SK-N-SH treated with all-trans-retinoic acid at 6 μM for 48 hours (cell line): ENCODE data around the gene HBQ1.
A peak's percentile ranks its signal among the peaks of the same experiment; 100 is the strongest.

Source experiments
- ATAC-seq: fragments of 200-7000 bp; cut with Tn5 transposase; 3 replicates; pipeline ENCODE4 v1.9.1; 2020; ENCODE audit warnings: mild to moderate bottlenecking, moderate library complexity
- ARNTL ChIP-seq: fragments of 450-650 bp; formaldehyde crosslinking; IDR thresholded peaks from 2 replicates; pipeline ENCODE4 v1.5.0; 2020; ENCODE audit warnings: low read depth, mild to moderate bottlenecking, moderate library complexity, borderline replicate concordance
- BACH2 ChIP-seq: fragments of 250-450 bp; sonication (Bioruptor Pico); IDR thresholded peaks from 2 replicates; pipeline ENCODE4 v1.9.0; 2021; ENCODE audit warnings: mild to moderate bottlenecking, borderline replicate concordance
- ESRRG ChIP-seq: fragments of 250-450 bp; sonication (Bioruptor Pico); IDR thresholded peaks from 2 replicates; pipeline ENCODE4 v1.6.1; 2021; ENCODE audit warnings: mild to moderate bottlenecking
- GLIS3 ChIP-seq: fragments of 250-450 bp; sonication (Bioruptor Pico); IDR thresholded peaks from 2 replicates; pipeline ENCODE4 v1.5.0; 2020; ENCODE audit warnings: mild to moderate bottlenecking, moderate library complexity
- ISL1 ChIP-seq: fragments of 250-450 bp; sonication (Bioruptor Pico); IDR thresholded peaks from 2 replicates; pipeline ENCODE4 v2.1.2; 2022; ENCODE audit warnings: mild to moderate bottlenecking, moderate library complexity
- OSR1 ChIP-seq: fragments of 250-450 bp; sonication (Bioruptor Pico); IDR thresholded peaks from 2 replicates; pipeline ENCODE4 v1.8.0; 2022; ENCODE audit warnings: moderate library complexity, mild to moderate bottlenecking, inconsistent platforms
- RARB ChIP-seq: fragments of 250-450 bp; sonication (Bioruptor Pico); IDR thresholded peaks from 2 replicates; pipeline ENCODE4 v1.8.0; 2021; ENCODE audit warnings: mild to moderate bottlenecking, moderate library complexity
- SNAI2 ChIP-seq: fragments of 250-450 bp; sonication (Bioruptor Pico); IDR thresholded peaks from 2 replicates; pipeline ENCODE4 v1.5.0; 2020; ENCODE audit warnings: mild to moderate bottlenecking, moderate library complexity
- TCF4 ChIP-seq: fragments of 250-450 bp; sonication (Bioruptor Pico); IDR thresholded peaks from 2 replicates; pipeline ENCODE4 v1.8.0; 2021; ENCODE audit warnings: mild to moderate bottlenecking, moderate library complexity, borderline replicate concordance
- ZFP3 ChIP-seq: fragments of 250-450 bp; sonication (Bioruptor Pico); IDR thresholded peaks from 2 replicates; pipeline ENCODE4 v1.5.0; 2020; ENCODE audit warnings: mild to moderate bottlenecking, moderate library complexity
- ZNF565 ChIP-seq: fragments of 450-650 bp; formaldehyde crosslinking; conservative IDR thresholded peaks from 2 replicates; pipeline ENCODE4 v1.5.0; 2020; ENCODE audit warnings: low read depth, mild to moderate bottlenecking, moderate library complexity
- ZNF70 ChIP-seq: fragments of 450-650 bp; formaldehyde crosslinking; IDR thresholded peaks from 2 replicates; pipeline ENCODE4 v1.5.0; 2020; ENCODE audit warnings: mild to moderate bottlenecking, moderate library complexity
- ZNF8 ChIP-seq: fragments of 450-650 bp; formaldehyde crosslinking; IDR thresholded peaks from 2 replicates; pipeline ENCODE4 v1.5.0; 2020; ENCODE audit warnings: mild to moderate bottlenecking, moderate library complexity
- TF ChIP-seq, protein P1 (sequence below): fragments of 250-450 bp; sonication (Bioruptor Pico); IDR thresholded peaks from 2 replicates; pipeline ENCODE4 v1.8.0; 2020; ENCODE audit warnings: mild to moderate bottlenecking, moderate library complexity, borderline replicate concordance
- TF ChIP-seq, protein P2 (sequence below): fragments of 250-450 bp; sonication (Bioruptor Pico); IDR thresholded peaks from 2 replicates; pipeline ENCODE4 v1.5.1; 2020; ENCODE audit warnings: low read depth, mild to moderate bottlenecking, moderate library complexity
- TF ChIP-seq, protein P3 (sequence below): fragments of 250-450 bp; sonication (Bioruptor Pico); IDR thresholded peaks from 2 replicates; pipeline ENCODE4 v1.5.1; 2021; ENCODE audit warnings: mild to moderate bottlenecking, moderate library complexity
- TF ChIP-seq, protein P4 (sequence below): fragments of 250-450 bp; sonication (Bioruptor Pico); IDR thresholded peaks from 2 replicates; pipeline ENCODE4 v1.8.0; 2021; ENCODE audit warnings: low read depth, mild to moderate bottlenecking, moderate library complexity, borderline replicate concordance
- TF ChIP-seq, protein P5 (sequence below): fragments of 250-450 bp; sonication (Bioruptor Pico); IDR thresholded peaks from 2 replicates; pipeline ENCODE4 v1.5.0; 2020; ENCODE audit warnings: mild to moderate bottlenecking, moderate library complexity

Gene HBQ1

DNA sequence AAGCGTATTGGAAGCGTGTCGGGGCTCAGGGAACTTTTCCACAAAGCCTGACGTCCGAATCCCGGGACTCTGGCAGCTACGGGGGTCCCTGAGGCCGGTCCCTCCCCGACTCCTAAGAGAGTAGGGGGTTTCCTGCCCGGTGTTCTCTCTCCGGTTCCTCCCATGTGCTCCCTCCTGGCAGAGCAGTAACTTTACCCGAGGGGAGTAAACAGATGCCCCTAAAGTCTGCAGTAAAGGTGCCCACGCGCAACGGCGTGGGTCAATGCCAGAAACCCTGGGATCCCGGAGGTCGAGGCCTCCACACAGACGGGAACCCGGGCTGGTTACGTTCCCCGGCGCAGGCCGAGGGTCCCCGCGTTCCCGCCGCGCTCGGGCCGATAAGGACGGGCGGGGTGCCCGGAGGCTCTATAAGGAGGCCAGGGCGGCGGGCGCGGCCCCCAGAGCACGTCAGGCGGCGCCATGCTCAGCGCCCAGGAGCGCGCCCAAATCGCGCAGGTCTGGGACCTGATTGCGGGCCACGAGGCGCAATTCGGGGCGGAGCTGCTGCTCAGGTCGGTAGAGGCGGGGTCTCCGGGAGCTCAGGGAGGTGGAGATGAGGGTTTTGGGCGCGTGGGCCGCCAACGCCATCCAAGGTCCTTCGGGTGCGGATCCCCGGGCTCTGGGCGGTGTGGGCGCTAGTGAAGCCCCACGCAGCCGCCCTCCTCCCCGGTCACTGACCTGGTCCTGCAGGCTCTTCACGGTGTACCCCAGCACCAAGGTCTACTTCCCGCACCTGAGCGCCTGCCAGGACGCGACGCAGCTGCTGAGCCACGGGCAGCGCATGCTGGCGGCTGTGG is 14.5 kb upstream of the HBQ1 start, which contains the start of gene HBM:
TSS of gene HBM (plus strand) at position 440 of the 836 bp plus-strand sequence. CDS start at position 460, 20 bp downstream.
- ATAC-seq: peak; percentile 6; the same call in 1 of the 3 replicates
- no peak for TF ChIP-seq RARB (CRISPR knock-in tag)
- TF ChIP-seq, protein P1, sequence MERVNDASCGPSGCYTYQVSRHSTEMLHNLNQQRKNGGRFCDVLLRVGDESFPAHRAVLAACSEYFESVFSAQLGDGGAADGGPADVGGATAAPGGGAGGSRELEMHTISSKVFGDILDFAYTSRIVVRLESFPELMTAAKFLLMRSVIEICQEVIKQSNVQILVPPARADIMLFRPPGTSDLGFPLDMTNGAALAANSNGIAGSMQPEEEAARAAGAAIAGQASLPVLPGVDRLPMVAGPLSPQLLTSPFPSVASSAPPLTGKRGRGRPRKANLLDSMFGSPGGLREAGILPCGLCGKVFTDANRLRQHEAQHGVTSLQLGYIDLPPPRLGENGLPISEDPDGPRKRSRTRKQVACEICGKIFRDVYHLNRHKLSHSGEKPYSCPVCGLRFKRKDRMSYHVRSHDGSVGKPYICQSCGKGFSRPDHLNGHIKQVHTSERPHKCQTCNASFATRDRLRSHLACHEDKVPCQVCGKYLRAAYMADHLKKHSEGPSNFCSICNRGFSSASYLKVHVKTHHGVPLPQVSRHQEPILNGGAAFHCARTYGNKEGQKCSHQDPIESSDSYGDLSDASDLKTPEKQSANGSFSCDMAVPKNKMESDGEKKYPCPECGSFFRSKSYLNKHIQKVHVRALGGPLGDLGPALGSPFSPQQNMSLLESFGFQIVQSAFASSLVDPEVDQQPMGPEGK (CRISPR knock-in tag): no peak
- no peak for TF ChIP-seq ZFP3 (CRISPR knock-in tag)
- TF ChIP-seq BACH2 (CRISPR knock-in tag): no peak
- no peak for TF ChIP-seq TCF4 (CRISPR knock-in tag)
- TF ChIP-seq GLIS3 (CRISPR knock-in tag): no peak
- TF ChIP-seq, protein P2, sequence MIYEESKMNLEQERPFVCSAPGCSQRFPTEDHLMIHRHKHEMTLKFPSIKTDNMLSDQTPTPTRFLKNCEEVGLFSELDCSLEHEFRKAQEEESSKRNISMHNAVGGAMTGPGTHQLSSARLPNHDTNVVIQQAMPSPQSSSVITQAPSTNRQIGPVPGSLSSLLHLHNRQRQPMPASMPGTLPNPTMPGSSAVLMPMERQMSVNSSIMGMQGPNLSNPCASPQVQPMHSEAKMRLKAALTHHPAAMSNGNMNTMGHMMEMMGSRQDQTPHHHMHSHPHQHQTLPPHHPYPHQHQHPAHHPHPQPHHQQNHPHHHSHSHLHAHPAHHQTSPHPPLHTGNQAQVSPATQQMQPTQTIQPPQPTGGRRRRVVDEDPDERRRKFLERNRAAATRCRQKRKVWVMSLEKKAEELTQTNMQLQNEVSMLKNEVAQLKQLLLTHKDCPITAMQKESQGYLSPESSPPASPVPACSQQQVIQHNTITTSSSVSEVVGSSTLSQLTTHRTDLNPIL (CRISPR knock-in tag): no peak
- TF ChIP-seq ZNF70: no peak
- TF ChIP-seq, all 23 proteins: peak for 0

DNA sequence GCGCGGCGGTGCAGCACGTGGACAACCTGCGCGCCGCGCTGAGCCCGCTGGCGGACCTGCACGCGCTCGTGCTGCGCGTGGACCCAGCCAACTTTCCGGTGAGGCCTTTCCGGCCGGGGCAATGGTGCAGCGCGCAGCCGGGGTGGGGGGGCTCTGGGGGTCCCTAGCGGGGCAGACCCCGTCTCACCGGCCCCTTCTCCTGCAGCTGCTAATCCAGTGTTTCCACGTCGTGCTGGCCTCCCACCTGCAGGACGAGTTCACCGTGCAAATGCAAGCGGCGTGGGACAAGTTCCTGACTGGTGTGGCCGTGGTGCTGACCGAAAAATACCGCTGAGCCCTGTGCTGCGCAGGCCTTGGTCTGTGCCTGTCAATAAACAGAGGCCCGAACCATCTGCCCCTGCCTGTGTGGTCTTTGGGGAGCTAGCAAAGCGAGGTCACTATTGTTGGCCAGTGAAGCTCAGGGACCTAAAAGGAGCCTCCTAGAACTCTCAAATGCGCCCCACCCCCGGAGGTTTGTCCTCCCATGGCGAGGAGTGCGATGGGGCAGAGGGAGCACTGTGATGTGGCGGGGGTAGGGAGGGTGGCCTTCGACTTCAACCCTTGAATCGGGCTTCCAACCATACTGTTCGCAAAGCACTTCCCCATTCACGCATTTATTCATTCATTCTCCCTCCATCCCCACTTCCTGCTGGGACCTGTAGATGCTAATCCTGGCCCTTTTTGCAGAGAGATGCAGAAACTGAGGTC is 13.7 kb upstream of the HBQ1 start:
- ATAC-seq: no peak
- TF ChIP-seq SNAI2 (no peak), ZNF565 (no peak), ISL1 (CRISPR knock-in tag) (no peak), BACH2 (CRISPR knock-in tag) (no peak), OSR1 (CRISPR knock-in tag) (no peak), ZNF8 (no peak), ARNTL (no peak), ESRRG (CRISPR knock-in tag) (no peak)
- TF ChIP-seq, protein P2 (CRISPR knock-in tag): no peak
- TF ChIP-seq, protein P3, sequence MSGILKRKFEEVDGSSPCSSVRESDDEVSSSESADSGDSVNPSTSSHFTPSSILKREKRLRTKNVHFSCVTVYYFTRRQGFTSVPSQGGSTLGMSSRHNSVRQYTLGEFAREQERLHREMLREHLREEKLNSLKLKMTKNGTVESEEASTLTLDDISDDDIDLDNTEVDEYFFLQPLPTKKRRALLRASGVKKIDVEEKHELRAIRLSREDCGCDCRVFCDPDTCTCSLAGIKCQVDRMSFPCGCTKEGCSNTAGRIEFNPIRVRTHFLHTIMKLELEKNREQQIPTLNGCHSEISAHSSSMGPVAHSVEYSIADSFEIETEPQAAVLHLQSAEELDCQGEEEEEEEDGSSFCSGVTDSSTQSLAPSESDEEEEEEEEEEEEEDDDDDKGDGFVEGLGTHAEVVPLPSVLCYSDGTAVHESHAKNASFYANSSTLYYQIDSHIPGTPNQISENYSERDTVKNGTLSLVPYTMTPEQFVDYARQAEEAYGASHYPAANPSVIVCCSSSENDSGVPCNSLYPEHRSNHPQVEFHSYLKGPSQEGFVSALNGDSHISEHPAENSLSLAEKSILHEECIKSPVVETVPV (CRISPR knock-in tag): no peak
- TF ChIP-seq, protein P4, sequence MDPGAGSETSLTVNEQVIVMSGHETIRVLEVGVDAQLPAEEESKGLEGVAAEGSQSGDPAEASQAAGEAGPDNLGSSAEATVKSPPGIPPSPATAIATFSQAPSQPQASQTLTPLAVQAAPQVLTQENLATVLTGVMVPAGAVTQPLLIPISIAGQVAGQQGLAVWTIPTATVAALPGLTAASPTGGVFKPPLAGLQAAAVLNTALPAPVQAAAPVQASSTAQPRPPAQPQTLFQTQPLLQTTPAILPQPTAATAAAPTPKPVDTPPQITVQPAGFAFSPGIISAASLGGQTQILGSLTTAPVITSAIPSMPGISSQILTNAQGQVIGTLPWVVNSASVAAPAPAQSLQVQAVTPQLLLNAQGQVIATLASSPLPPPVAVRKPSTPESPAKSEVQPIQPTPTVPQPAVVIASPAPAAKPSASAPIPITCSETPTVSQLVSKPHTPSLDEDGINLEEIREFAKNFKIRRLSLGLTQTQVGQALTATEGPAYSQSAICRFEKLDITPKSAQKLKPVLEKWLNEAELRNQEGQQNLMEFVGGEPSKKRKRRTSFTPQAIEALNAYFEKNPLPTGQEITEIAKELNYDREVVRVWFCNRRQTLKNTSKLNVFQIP (CRISPR knock-in tag): no peak
- TF ChIP-seq, protein P5, sequence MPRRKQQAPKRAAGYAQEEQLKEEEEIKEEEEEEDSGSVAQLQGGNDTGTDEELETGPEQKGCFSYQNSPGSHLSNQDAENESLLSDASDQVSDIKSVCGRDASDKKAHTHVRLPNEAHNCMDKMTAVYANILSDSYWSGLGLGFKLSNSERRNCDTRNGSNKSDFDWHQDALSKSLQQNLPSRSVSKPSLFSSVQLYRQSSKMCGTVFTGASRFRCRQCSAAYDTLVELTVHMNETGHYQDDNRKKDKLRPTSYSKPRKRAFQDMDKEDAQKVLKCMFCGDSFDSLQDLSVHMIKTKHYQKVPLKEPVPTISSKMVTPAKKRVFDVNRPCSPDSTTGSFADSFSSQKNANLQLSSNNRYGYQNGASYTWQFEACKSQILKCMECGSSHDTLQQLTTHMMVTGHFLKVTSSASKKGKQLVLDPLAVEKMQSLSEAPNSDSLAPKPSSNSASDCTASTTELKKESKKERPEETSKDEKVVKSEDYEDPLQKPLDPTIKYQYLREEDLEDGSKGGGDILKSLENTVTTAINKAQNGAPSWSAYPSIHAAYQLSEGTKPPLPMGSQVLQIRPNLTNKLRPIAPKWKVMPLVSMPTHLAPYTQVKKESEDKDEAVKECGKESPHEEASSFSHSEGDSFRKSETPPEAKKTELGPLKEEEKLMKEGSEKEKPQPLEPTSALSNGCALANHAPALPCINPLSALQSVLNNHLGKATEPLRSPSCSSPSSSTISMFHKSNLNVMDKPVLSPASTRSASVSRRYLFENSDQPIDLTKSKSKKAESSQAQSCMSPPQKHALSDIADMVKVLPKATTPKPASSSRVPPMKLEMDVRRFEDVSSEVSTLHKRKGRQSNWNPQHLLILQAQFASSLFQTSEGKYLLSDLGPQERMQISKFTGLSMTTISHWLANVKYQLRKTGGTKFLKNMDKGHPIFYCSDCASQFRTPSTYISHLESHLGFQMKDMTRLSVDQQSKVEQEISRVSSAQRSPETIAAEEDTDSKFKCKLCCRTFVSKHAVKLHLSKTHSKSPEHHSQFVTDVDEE: no peak
- TF ChIP-seq, protein P1 (CRISPR knock-in tag): no peak
